Caco-2 (cell line): ENCODE results near the gene EPYC. TPM values are rescaled to one million over a fixed set of nuclear protein-coding genes. Genes with fewer than 3 reads are reported as not detected.
A peak's percentile ranks its signal among the peaks of the same experiment; 100 is the strongest.

Experiments used
- BruUV-seq: library from RNA; stranded (reverse); fragments of 400-500 nt; replicated peaks from 2 replicates; lab custom pipeline; 2021; lab: Mats Ljungman, UMichigan
- CTCF ChIA-PET: fragments of 300-600 bp; sonication (Branson Sonifier 250); formaldehyde crosslinking; loops from one replicate; lab custom pipeline; 2022; ENCODE audit warnings: antibody characterized with exemption; lab: Charles Lee
- POLR2A ChIA-PET: fragments of 300-600 bp; sonication (Branson Sonifier 250); formaldehyde crosslinking; loops from one replicate; lab custom pipeline; 2022; ENCODE audit warnings: antibody characterized with exemption; lab: Charles Lee
- DNase-seq, 2 experiments: peaks; one replicate each; pipeline versions ENCODE4 v3.0.0 to v3.0.0-alpha.2; 2020 to 2022
- H3K27me3 ChIP-seq: replicated peaks from 2 replicates; pipeline ENCODE4 v1.6.0; 2011; ENCODE audit warnings: low read length; ENCODE audit not compliant: control insufficient read depth, insufficient read depth
- H3K36me3 ChIP-seq: 2 replicates; pipeline ENCODE4 v1.5.1; 2011; ENCODE audit warnings: low read length; ENCODE audit not compliant: control insufficient read depth, insufficient read depth
- H3K4me1 ChIP-seq: fragments of 250-450 bp; sonication (Bioruptor Pico); 2 replicates; pipeline ENCODE4 v1.5.1; 2020; ENCODE audit warnings: mild to moderate bottlenecking
- H3K4me3 ChIP-seq: 2 replicates; pipeline ENCODE4 v1.5.1; 2011; ENCODE audit warnings: low read depth, mild to moderate bottlenecking, control low read depth, low read length
- H3K9me3 ChIP-seq: fragments of 250-450 bp; sonication (Bioruptor Pico); 2 replicates; pipeline ENCODE4 v1.5.1; 2020; ENCODE audit warnings: mild to moderate bottlenecking, moderate library complexity
- H3K27ac Mint-ChIP-seq: one replicate; pipeline ENCODE4 v1.8.0; 2022; ENCODE audit warnings: mixed read lengths; ENCODE audit not compliant: unreplicated experiment
- H3K27me3 Mint-ChIP-seq: one replicate; pipeline ENCODE4 v1.8.0; 2022; ENCODE audit warnings: mixed read lengths; ENCODE audit not compliant: insufficient read depth, unreplicated experiment
- H3K36me3 Mint-ChIP-seq: one replicate; pipeline ENCODE4 v1.8.0; 2022; ENCODE audit warnings: mild to moderate bottlenecking, mixed read lengths; ENCODE audit not compliant: insufficient read depth, unreplicated experiment
- H3K4me1 Mint-ChIP-seq: one replicate; pipeline ENCODE4 v1.8.0; 2022; ENCODE audit warnings: low read depth, mixed read lengths; ENCODE audit not compliant: unreplicated experiment
- H3K4me3 Mint-ChIP-seq: one replicate; pipeline ENCODE4 v1.8.0; 2022; ENCODE audit warnings: mild to moderate bottlenecking, moderate library complexity, mixed read lengths; ENCODE audit not compliant: unreplicated experiment
- H3K9me3 Mint-ChIP-seq: one replicate; pipeline ENCODE4 v1.8.0; 2022; ENCODE audit warnings: mixed read lengths; ENCODE audit not compliant: unreplicated experiment
- CTCF ChIP-seq, 2 experiments: fragments of 200-600 bp in 1 of 2; IDR thresholded peaks; 1 replicate in 1 of 2; 2 replicates in 1 of 2; pipeline versions ENCODE4 v1.5.1 to v1.8.0; 2011 to 2022; ENCODE audit warnings: antibody characterized with exemption in 1 of 2, control low read depth in 1 of 2, inconsistent platforms in 1 of 2, low read depth in 1 of 2, low read length in 1 of 2, mild to moderate bottlenecking in 1 of 2, moderate library complexity in 1 of 2; ENCODE audit not compliant: insufficient read depth in 1 of 2, severe bottlenecking in 1 of 2, unreplicated experiment in 1 of 2
- intact Hi-C: fragments of 100-400 bp; cut with micrococcal nuclease; formaldehyde crosslinking; loops from one replicate; pipeline ENCODE4 v1.10.0; 2022; ENCODE audit not compliant: unreplicated experiment
- total RNA-seq: library from RNA; stranded (reverse); gene quantifications from 2 replicates; pipeline ENCODE4 v1.2.3, GENCODE V29; 2022

The EPYC gene
- total RNA-seq, 1 experiment from 2014 or later: not detected

GRCh38 chr12:90925562-90925961 is 79.2 kb downstream of the EPYC start:
- BruUV-seq: no TSS peak
- ChIA-PET POLR2A (no interaction called here), CTCF (no interaction called here)
- DNase-seq: peak; percentile 10 to 36
- Histone ChIP-seq H3K9me3 (peaks cover 9% of the 10 kb centered on the region; the same call in 1 of the 2 replicates), H3K36me3 (no peaks in the 10 kb centered on the region), H3K4me1 (no peaks in the 10 kb centered on the region), H3K27me3 (no peaks in the 10 kb centered on the region; the same call in 1 of the 2 replicates), H3K4me3 (no peak overlapping the region)
- intact Hi-C loops: no loop called here
- Mint-ChIP-seq H3K4me3 (no peak overlapping the region), H3K4me1 (no peaks in the 10 kb centered on the region), H3K27me3 (no peaks in the 10 kb centered on the region), H3K27ac (no peak overlapping the region), H3K9me3 (peaks cover 25% of the 10 kb centered on the region), H3K36me3 (no peaks in the 10 kb centered on the region)
- TF ChIP-seq CTCF (IDR thresholded peaks at IDR 0.05; ENCODE audit: insufficient read depth in 1 of 2, low read depth in 1 of 2, low read length in 1 of 2, severe bottlenecking in 1 of 2, unreplicated experiment in 1 of 2): no peak

- H3K27me3 Mint-ChIP-seq: no peaks in the 10 kb centered on the region
- no peaks in the 10 kb centered on the region for H3K4me1 Mint-ChIP-seq
- no peaks in the 10 kb centered on the region; the same call in 1 of the 2 replicates for H3K27me3 ChIP-seq
- CTCF ChIA-PET: no interaction called here
- no peak overlapping the region for H3K27ac Mint-ChIP-seq
- no TSS peak for BruUV-seq
- no peak for TF ChIP-seq CTCF (IDR thresholded peaks at IDR 0.05; ENCODE audit: insufficient read depth in 1 of 2, low read depth in 1 of 2, low read length in 1 of 2, severe bottlenecking in 1 of 2, unreplicated experiment in 1 of 2)
- DNase-seq: no peak
- no peaks in the 10 kb centered on the region for H3K36me3 ChIP-seq
- H3K4me1 ChIP-seq: no peaks in the 10 kb centered on the region
- intact Hi-C loops: no loop called here
- H3K36me3 Mint-ChIP-seq: no peaks in the 10 kb centered on the region
- H3K9me3 ChIP-seq: peaks cover 9% of the 10 kb centered on the region; the same call in 1 of the 2 replicates
- no peak overlapping the region for H3K4me3 ChIP-seq
- H3K9me3 Mint-ChIP-seq: peaks cover 15% of the 10 kb centered on the region
- POLR2A ChIA-PET: no interaction called here
- no peak overlapping the region for H3K4me3 Mint-ChIP-seq
These were observed 80.4 kb downstream of the EPYC start for GRCh38 chr12:90924406-90924805.

GRCh38 chr12:90922145-90922627 is 82.6 kb downstream of the EPYC start:
- Mint-ChIP-seq H3K9me3 (peaks cover 9% of the 10 kb centered on the region), H3K4me3 (no peak overlapping the region), H3K4me1 (no peaks in the 10 kb centered on the region), H3K36me3 (no peaks in the 10 kb centered on the region), H3K27me3 (peaks cover 4% of the 10 kb centered on the region), H3K27ac (no peak overlapping the region)
- intact Hi-C loops: no loop called here
- H3K4me1 ChIP-seq: no peaks in the 10 kb centered on the region
- CTCF ChIA-PET: no interaction called here
- no peak overlapping the region for H3K4me3 ChIP-seq
- DNase-seq: no peak
- no peak for TF ChIP-seq CTCF (IDR thresholded peaks at IDR 0.05; ENCODE audit: insufficient read depth in 1 of 2, low read depth in 1 of 2, low read length in 1 of 2, severe bottlenecking in 1 of 2, unreplicated experiment in 1 of 2)
- no peaks in the 10 kb centered on the region for H3K9me3 ChIP-seq
- no peaks in the 10 kb centered on the region; the same call in 1 of the 2 replicates for H3K27me3 ChIP-seq
- H3K36me3 ChIP-seq: no peaks in the 10 kb centered on the region
- POLR2A ChIA-PET: no interaction called here
- no TSS peak for BruUV-seq
